SK-N-SH treated with all-trans-retinoic acid at 6 μM for 48 hours (cell line): ENCODE results near the gene LRRN4CL.

Source experiments
- ARNTL ChIP-seq: fragments of 450-650 bp; formaldehyde crosslinking; IDR thresholded peaks from 2 replicates; pipeline ENCODE4 v1.5.0; 2020; ENCODE audit warnings: low read depth, mild to moderate bottlenecking, moderate library complexity, borderline replicate concordance
- SNAI2 ChIP-seq: fragments of 250-450 bp; sonication (Bioruptor Pico); IDR thresholded peaks from 2 replicates; pipeline ENCODE4 v1.5.0; 2020; ENCODE audit warnings: mild to moderate bottlenecking, moderate library complexity
- ZFP3 ChIP-seq: fragments of 250-450 bp; sonication (Bioruptor Pico); IDR thresholded peaks from 2 replicates; pipeline ENCODE4 v1.5.0; 2020; ENCODE audit warnings: mild to moderate bottlenecking, moderate library complexity
- ZNF70 ChIP-seq: fragments of 450-650 bp; formaldehyde crosslinking; IDR thresholded peaks from 2 replicates; pipeline ENCODE4 v1.5.0; 2020; ENCODE audit warnings: mild to moderate bottlenecking, moderate library complexity

DNA sequence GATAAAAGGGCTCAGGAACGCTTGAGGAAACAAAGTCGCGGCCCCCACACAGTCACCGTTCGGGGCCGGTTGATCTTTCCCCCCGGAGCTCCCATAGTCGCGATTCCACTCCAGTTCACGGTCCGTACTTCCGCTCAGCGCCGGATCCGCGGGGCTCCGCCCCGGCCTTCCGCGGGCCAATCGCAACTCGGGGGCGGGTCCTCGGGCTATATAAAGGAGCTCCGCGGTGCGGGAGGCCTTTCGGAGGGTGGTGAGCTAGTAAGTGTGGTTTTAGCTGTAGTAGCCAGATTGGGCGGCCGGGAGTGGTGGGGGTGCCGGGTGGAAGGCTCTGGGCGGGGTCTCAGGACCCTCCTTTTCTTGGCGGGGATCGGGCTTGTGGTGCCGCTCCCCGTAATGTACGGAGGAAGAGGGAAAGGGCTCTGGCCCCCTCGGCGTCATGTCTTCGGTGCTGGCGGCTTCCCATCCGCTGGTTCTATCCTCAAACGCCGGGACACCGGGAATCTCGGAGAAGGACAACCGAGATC, 24.2 kb downstream of the LRRN4CL start, which contains the start of the genes C11orf98 and CSKMT:
- peak; percentile 44; the same call in 1 of the 2 replicates for TF ChIP-seq ZNF70 (CRISPR knock-in tag)
- peak; percentile 82; the same call in 1 of the 2 replicates for TF ChIP-seq ARNTL
- peak; percentile 74; the same call in 1 of the 2 replicates for TF ChIP-seq SNAI2 (CRISPR knock-in tag)
- TF ChIP-seq ZFP3 (CRISPR knock-in tag), result no peak
